Heart left ventricle (tissue), 13 donors: ENCODE data around the gene CBX8.

ENCODE experiments used
- CTCF ChIP-seq, 12 donors: fragments of 200-600 bp; sonication (generic) in 4 of 12; IDR thresholded peaks; one replicate each; pipeline versions ENCODE4 v1.5.0 to v1.8.0; 2018 to 2022; ENCODE audit warnings: antibody characterized with exemption in 12 of 12, mild to moderate bottlenecking in 5 of 12
- POLR2A ChIP-seq, 2 donors: fragments of 450-650 bp; IDR thresholded peaks; one replicate each; pipeline ENCODE4 v1.6.1; 2017; ENCODE audit warnings: antibody characterized with exemption in 2 of 2, mild to moderate bottlenecking in 2 of 2, moderate library complexity in 2 of 2
- donor health status: ischemic (EF 13 %, LVEDD 7.1; RV severe dilation, severe dysfunction).
- donor health status: DM: no; HTN: yes; CAD: no.
- donor health status: DM: no; HTN: no; CAD: no.
- donor health status: ischemic (EF 25% LVEDD 6.9; RV normal size, moderate dysfunction).
- donor health status: ischemic (EF 25% LVEDD 5.7; RV mildly dilated, moderate dysfunction).
- donor health status: ischemic (EF 35%, LVEDD 5.7; RV mildly dilated, moderate dysfunction).
- donor health status: nonischemic (EF 11% LVEDD 7.7; RV severe dilation, severe dysfunction).
- donor health status: DM: yes; HTN: yes; CAD: no.
- donor health status: PGD.
- donor health status: ischemic (EF 29% LVEDD 5.4; RV normal size, mild dysfunction).
- donor health status: nonischemic (EF 23%, LVEDD 6.1; RV moderate dilation, normal function).

GRCh38 chr17:79803421-79803996 is 6.6 kb upstream of the CBX8 start:
- TF ChIP-seq CTCF (IDR thresholded peaks at IDR 0.05) (no peak), POLR2A (IDR thresholded peaks at IDR 0.05) (no peak)
